ENCODE measurements around the gene NDUFA8. TPM values are rescaled to one million over a fixed set of nuclear protein-coding genes. Genes with fewer than 3 reads are reported as not detected.
A peak's percentile ranks its signal among the peaks of the same experiment; 100 is the strongest.

NDUFA8 gene
- total and polyA plus RNA-seq, 2 of the 4 experiments (the other 2 are of a cell fraction), result 45.2 to 98.1 TPM

DNA sequence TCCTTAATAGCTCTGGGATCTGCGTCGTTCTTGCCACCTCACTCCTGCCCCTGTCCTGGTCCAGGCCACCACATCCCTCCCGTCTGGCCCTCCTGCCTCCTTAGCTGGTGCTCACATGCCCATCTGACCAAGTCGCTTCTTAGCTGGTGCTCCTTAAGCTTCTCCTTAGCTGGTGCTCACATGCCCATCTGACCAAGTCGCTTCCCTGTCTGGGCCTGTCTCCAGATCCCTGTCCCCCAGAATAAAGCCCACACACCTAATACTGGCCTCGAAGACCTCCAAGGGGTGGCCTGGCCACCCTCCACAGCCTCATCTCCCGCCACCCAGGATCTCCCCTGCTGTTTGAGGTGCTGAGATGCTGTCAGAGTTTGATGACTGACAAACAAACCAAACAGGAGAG, 35.1 kb downstream of the NDUFA8 start:
- ATAC-seq (ENCODE audit: low read depth), result no peak
- in situ Hi-C loops (cut with MboI; ENCODE audit: low sequenced_read_pairs) (loop anchor here (5.0 kb wide), 3 partner anchors 228 to 688 kb away; no protein-coding TSS in a partner anchor), intact Hi-C loops (cut with micrococcal nuclease) (loop anchor here (2.0 kb wide), 1 partner anchor 686 kb away; no protein-coding TSS in a partner anchor)

More for the DNA sequence above, 35.1 kb downstream of the NDUFA8 start:
- TF ChIP-seq FOS (IDR thresholded peaks at IDR 0.05; ENCODE audit: low read depth, low read length) (no peak), MAFK (IDR thresholded peaks at IDR 0.05; ENCODE audit: low read depth, low read length) (no peak), SMC3 (IDR thresholded peaks at IDR 0.05; ENCODE audit: low read depth, low read length) (no peak), CTCF (conservative IDR thresholded peaks at IDR 0.05; ENCODE audit: low read depth, low read length) (no peak), RCOR1 (IDR thresholded peaks at IDR 0.05; ENCODE audit: insufficient replicate concordance, low read length) (no peak), CHD1 (IDR thresholded peaks at IDR 0.05; ENCODE audit: low read depth, low read length) (no peak), RAD21 (IDR thresholded peaks at IDR 0.05; ENCODE audit: low read length) (no peak), CEBPB (IDR thresholded peaks at IDR 0.05; ENCODE audit: low read depth, low read length) (no peak), NFE2L2 (IDR thresholded peaks at IDR 0.05; ENCODE audit: low read depth, low read length) (no peak), BHLHE40 (IDR thresholded peaks at IDR 0.05; ENCODE audit: low read depth, low read length) (no peak), MAZ (IDR thresholded peaks at IDR 0.05; ENCODE audit: borderline replicate concordance, low read depth, low read length) (no peak), POLR2A (IDR thresholded peaks at IDR 0.05; ENCODE audit: low read depth, low read length) (no peak), MXI1 (IDR thresholded peaks at IDR 0.05; ENCODE audit: borderline replicate concordance, low read depth, low read length) (no peak), RFX5 (IDR thresholded peaks at IDR 0.05; ENCODE audit: low read depth, low read length) (no peak)
- TF ChIP-seq, protein P1, sequence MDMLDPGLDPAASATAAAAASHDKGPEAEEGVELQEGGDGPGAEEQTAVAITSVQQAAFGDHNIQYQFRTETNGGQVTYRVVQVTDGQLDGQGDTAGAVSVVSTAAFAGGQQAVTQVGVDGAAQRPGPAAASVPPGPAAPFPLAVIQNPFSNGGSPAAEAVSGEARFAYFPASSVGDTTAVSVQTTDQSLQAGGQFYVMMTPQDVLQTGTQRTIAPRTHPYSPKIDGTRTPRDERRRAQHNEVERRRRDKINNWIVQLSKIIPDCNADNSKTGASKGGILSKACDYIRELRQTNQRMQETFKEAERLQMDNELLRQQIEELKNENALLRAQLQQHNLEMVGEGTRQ (IDR thresholded peaks at IDR 0.05; ENCODE audit: low read depth, low read length), result no peak
- TF ChIP-seq, protein P2, sequence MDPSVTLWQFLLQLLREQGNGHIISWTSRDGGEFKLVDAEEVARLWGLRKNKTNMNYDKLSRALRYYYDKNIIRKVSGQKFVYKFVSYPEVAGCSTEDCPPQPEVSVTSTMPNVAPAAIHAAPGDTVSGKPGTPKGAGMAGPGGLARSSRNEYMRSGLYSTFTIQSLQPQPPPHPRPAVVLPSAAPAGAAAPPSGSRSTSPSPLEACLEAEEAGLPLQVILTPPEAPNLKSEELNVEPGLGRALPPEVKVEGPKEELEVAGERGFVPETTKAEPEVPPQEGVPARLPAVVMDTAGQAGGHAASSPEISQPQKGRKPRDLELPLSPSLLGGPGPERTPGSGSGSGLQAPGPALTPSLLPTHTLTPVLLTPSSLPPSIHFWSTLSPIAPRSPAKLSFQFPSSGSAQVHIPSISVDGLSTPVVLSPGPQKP (IDR thresholded peaks at IDR 0.05; ENCODE audit: borderline replicate concordance, low read depth, low read length), result no peak
- ChIA-PET CTCF (interaction anchor here (0.6 to 3.7 kb wide), 18 partner anchors 14 to 578 kb away, joined by 3 to 43 read pairs (median 4); no protein-coding TSS in a partner anchor), POLR2A (ENCODE audit: unreplicated experiment) (interaction anchor here (1.3 kb wide), 1 partner anchor 226 kb away, joined by 5 read pairs; no protein-coding TSS in a partner anchor)
- H3K14ac ChIP-seq (replicated peaks; ENCODE audit: low read depth, low read length), result no peak overlapping the region
- no peak overlapping the region; the same call in 1 of the 2 replicates for H2BK20ac ChIP-seq (ENCODE audit: low read depth, low read length)
- no peak overlapping the region for H3K27ac ChIP-seq (ENCODE audit: insufficient read depth, low read length)
- no peak overlapping the region for H4K91ac ChIP-seq (ENCODE audit: insufficient read depth, low read depth, low read length)
- no peak overlapping the region for H3K18ac ChIP-seq (ENCODE audit: low read depth, low read length)
- no peak overlapping the region for H3K9ac ChIP-seq (ENCODE audit: low read depth, low read length)
- H2AFZ ChIP-seq (replicated peaks; ENCODE audit: low read length, poor library complexity), result no peak overlapping the region
- peaks cover 13% of the 10 kb centered on the region for H3K4me1 ChIP-seq (ENCODE audit: control insufficient read depth, insufficient read depth, low read length)
- no peak overlapping the region for H2BK15ac ChIP-seq (ENCODE audit: low read depth, low read length)
- no peaks in the 10 kb centered on the region; the same call in 1 of the 2 replicates for H3K27me3 ChIP-seq (ENCODE audit: control insufficient read depth, insufficient read depth, low read length)
- no peaks in the 10 kb centered on the region for H3K9me3 ChIP-seq (ENCODE audit: control insufficient read depth, insufficient read depth, low read length)
- BruUV-seq (replicated peaks), result no TSS peak
- H4K20me1 ChIP-seq (ENCODE audit: insufficient read depth, low read length), result no peaks in the 10 kb centered on the region
- dilution Hi-C loops (cut with HindIII; ENCODE audit: low sequenced_read_pairs, unreplicated experiment), result no loop called here
- H4K5ac ChIP-seq (ENCODE audit: low read depth, low read length), result no peak overlapping the region
- H3K56ac ChIP-seq (ENCODE audit: extremely low read depth, insufficient read depth, low read length), result no peak overlapping the region
- no peaks in the 10 kb centered on the region for H3K36me3 ChIP-seq (ENCODE audit: control insufficient read depth, insufficient read depth, low read length)
- H4K8ac ChIP-seq (ENCODE audit: low read depth in 2 of 2, low read length in 2 of 2), result no peak overlapping the region
- no peak overlapping the region for H2AK9ac ChIP-seq (replicated peaks; ENCODE audit: low read depth, low read length, poor library complexity)
- no peak overlapping the region for H3K23ac ChIP-seq (ENCODE audit: low read depth, low read length)
- WGBS, 2 experiments (ENCODE audit: extremely low coverage in 2 of 2, insufficient read length in 1 of 2), result 67% methylated on average over 4 of the region's 7 CpGs; no CpG with 5 or more reads in 1 of the 2 experiments
- H2AK5ac ChIP-seq (ENCODE audit: low read depth, low read length), result 0 out of 2 replicates have a peak overlapping the region, but pooled peaks have one; percentile 43
- H3K79me1 ChIP-seq (ENCODE audit: low read depth in 1 of 2, low read length in 2 of 2), result no peaks in the 10 kb centered on the region
- H3K4me3 ChIP-seq (ENCODE audit: insufficient read depth, low read depth, low read length), result no peak overlapping the region
- no peak overlapping the region for H3K4me2 ChIP-seq (ENCODE audit: low read depth, low read length)
- no peak for DNase-seq
- H2BK120ac ChIP-seq (ENCODE audit: low read depth, low read length), result no peak overlapping the region
- H3K4ac ChIP-seq (ENCODE audit: low read depth, low read length), result no peak overlapping the region
- no peak overlapping the region for H2BK5ac ChIP-seq (ENCODE audit: low read depth, low read length, poor library complexity, severe bottlenecking)
- H3K9me1 ChIP-seq (ENCODE audit: insufficient read depth, low read length), result peaks cover 7% of the 10 kb centered on the region

Measured in IMR-90 (cell line).